Mesenchymal stem cell (in vitro differentiated cells and primary cell): ENCODE results near the gene CLIC3.

Source experiments
- DNase-seq: peaks from one replicate; pipeline ENCODE4 v3.0.0-alpha.2; 2013
- H2AFZ ChIP-seq: one replicate; pipeline ENCODE4 v1.6.1; 2013; ENCODE audit warnings: low read depth, mild to moderate bottlenecking, control low read depth, inconsistent platforms, low read length, moderate library complexity
- H2AK5ac ChIP-seq: 2 replicates; pipeline ENCODE4 v1.6.1; 2013; ENCODE audit warnings: low read length, moderate library complexity, mild to moderate bottlenecking, inconsistent platforms; ENCODE audit not compliant: severe bottlenecking
- H2BK120ac ChIP-seq: one replicate; pipeline ENCODE4 v1.6.1; 2013; ENCODE audit warnings: low read depth, mild to moderate bottlenecking, inconsistent platforms, low read length, moderate library complexity
- H2BK12ac ChIP-seq, 2 experiments: one replicate each; pipeline ENCODE4 v1.6.1; 2013; ENCODE audit warnings: inconsistent platforms in 2 of 2, low read length in 2 of 2, mild to moderate bottlenecking in 2 of 2, moderate library complexity in 2 of 2, control low read depth in 1 of 2
- H2BK15ac ChIP-seq: one replicate; pipeline ENCODE4 v1.6.1; 2013; ENCODE audit warnings: mild to moderate bottlenecking, low read depth, inconsistent platforms; ENCODE audit not compliant: poor library complexity, severe bottlenecking
- H2BK5ac ChIP-seq: 2 replicates; pipeline ENCODE4 v1.6.1; 2013; ENCODE audit warnings: low read depth, mild to moderate bottlenecking, low read length, control low read depth, inconsistent platforms; ENCODE audit not compliant: poor library complexity, severe bottlenecking
- H3K14ac ChIP-seq, 2 experiments: one replicate each; pipeline ENCODE4 v1.6.1; 2013; ENCODE audit warnings: inconsistent platforms in 2 of 2, low read length in 2 of 2, control low read depth in 1 of 2, mild to moderate bottlenecking in 1 of 2, moderate library complexity in 1 of 2
- H3K18ac ChIP-seq, 2 experiments: one replicate each; pipeline ENCODE4 v1.6.1; 2013; ENCODE audit warnings: inconsistent platforms in 2 of 2, low read length in 2 of 2, control low read depth in 1 of 2, low read depth in 1 of 2, mild to moderate bottlenecking in 1 of 2
- H3K23ac ChIP-seq, 2 experiments: one replicate each; pipeline ENCODE4 v1.6.1; 2013; ENCODE audit warnings: inconsistent platforms in 2 of 2, low read length in 2 of 2, mild to moderate bottlenecking in 2 of 2, moderate library complexity in 2 of 2, control low read depth in 1 of 2
- H3K27ac ChIP-seq: 2 replicates; pipeline ENCODE4 v1.5.1; 2013; ENCODE audit warnings: mild to moderate bottlenecking, moderate library complexity, low read length, control low read depth, inconsistent platforms; ENCODE audit not compliant: poor library complexity, severe bottlenecking
- H3K27me3 ChIP-seq, 2 experiments: 2 replicates each; pipeline versions ENCODE4 v1.6.1 to v1.7.0; 2013; ENCODE audit warnings: low read length in 2 of 2, mild to moderate bottlenecking in 2 of 2, moderate library complexity in 2 of 2, control low read depth in 1 of 2, inconsistent platforms in 1 of 2; ENCODE audit not compliant: control insufficient read depth in 1 of 2, insufficient read depth in 1 of 2
- H3K36me3 ChIP-seq, 2 experiments: 2 replicates each; pipeline versions ENCODE4 v1.6.1 to v1.7.0; 2013; ENCODE audit warnings: low read length in 2 of 2, control low read depth in 1 of 2, inconsistent platforms in 1 of 2, low read depth in 1 of 2, mild to moderate bottlenecking in 1 of 2; ENCODE audit not compliant: insufficient read depth in 2 of 2, control insufficient read depth in 1 of 2
- H3K4ac ChIP-seq, 2 experiments: one replicate each; pipeline ENCODE4 v1.6.1; 2013; ENCODE audit warnings: inconsistent platforms in 2 of 2, low read length in 2 of 2, mild to moderate bottlenecking in 2 of 2, moderate library complexity in 2 of 2, control low read depth in 1 of 2, low read depth in 1 of 2
- H3K4me1 ChIP-seq: 2 replicates; pipeline ENCODE4 v1.6.1; 2013; ENCODE audit warnings: low read depth, low read length, control low read depth; ENCODE audit not compliant: control insufficient read depth, insufficient read depth
- H3K4me2 ChIP-seq: 2 replicates; pipeline ENCODE4 v1.6.1; 2013; ENCODE audit warnings: low read length, mild to moderate bottlenecking, inconsistent platforms; ENCODE audit not compliant: poor library complexity, severe bottlenecking
- H3K4me3 ChIP-seq, 2 experiments: 2 replicates each; pipeline versions ENCODE4 v1.5.1 to v1.7.0; 2013; ENCODE audit warnings: low read length in 2 of 2, mild to moderate bottlenecking in 2 of 2, control low read depth in 1 of 2, low read depth in 1 of 2; ENCODE audit not compliant: insufficient read depth in 1 of 2
- H3K79me1 ChIP-seq: replicated peaks from 2 replicates; pipeline ENCODE4 v1.6.1; 2013; ENCODE audit warnings: mild to moderate bottlenecking, control low read depth, low read length, inconsistent platforms; ENCODE audit not compliant: poor library complexity, severe bottlenecking
- H3K9ac ChIP-seq: 2 replicates; pipeline ENCODE4 v1.7.0; 2013; ENCODE audit warnings: mild to moderate bottlenecking, low read length, moderate library complexity
- H3K9me3 ChIP-seq: 2 replicates; pipeline ENCODE4 v1.7.0; 2013; ENCODE audit warnings: mild to moderate bottlenecking, low read length; ENCODE audit not compliant: control insufficient read depth
- H4K8ac ChIP-seq: one replicate; pipeline ENCODE4 v1.6.1; 2013; ENCODE audit warnings: inconsistent platforms, mild to moderate bottlenecking, low read length, moderate library complexity
- H4K91ac ChIP-seq: one replicate; pipeline ENCODE4 v1.6.1; 2013; ENCODE audit warnings: mild to moderate bottlenecking, low read length, inconsistent platforms
- WGBS: methylation state at CpG from one replicate; pipeline ENCODE4 v1.1.7; 2013; ENCODE audit warnings: mixed read lengths; 5-methylcytosine and 5-hydroxymethylcytosine counted together

The CLIC3 gene

DNA sequence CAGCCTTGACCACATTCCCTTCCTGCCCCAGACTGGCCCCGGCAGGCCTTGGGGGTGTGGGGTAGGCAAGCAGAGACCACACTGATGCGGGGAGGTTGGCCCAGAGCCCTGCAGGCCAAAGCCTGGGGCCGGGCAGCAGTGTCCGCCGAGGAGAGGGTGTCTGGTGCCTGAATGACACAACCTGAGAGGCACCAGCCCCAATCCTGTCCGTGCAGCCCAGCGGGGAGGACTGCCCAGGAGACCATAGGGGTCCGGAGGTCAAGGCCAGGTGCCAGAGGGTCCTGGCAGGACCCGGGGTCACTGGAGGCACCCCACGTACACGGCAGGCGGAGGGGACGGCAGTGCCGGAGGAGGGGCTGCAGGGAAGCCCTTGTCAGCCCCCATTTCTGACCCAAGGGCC is 24.6 kb downstream of the CLIC3 start:
- Histone ChIP-seq H3K27me3 (peaks cover 0 to 13% of the 10 kb centered on the region in 2 experiments), H3K18ac (no peak overlapping the region), H3K4me3 (no peak overlapping the region), H3K4me1 (peaks cover 19% of the 10 kb centered on the region), H2BK15ac (no peak overlapping the region), H3K79me1 (no peaks in the 10 kb centered on the region), H2AK5ac (no peak overlapping the region), H3K27ac (no peak overlapping the region), H3K4ac (no peak overlapping the region), H2BK12ac (no peak overlapping the region), H3K36me3 (no peaks in the 10 kb centered on the region), H2BK5ac (no peak overlapping the region), H3K14ac (no peak overlapping the region), H2AFZ (no peak overlapping the region), H3K23ac (no peak overlapping the region), H3K4me2 (no peak overlapping the region), H2BK120ac (no peak overlapping the region), H3K9me3 (no peaks in the 10 kb centered on the region), H4K91ac (no peak overlapping the region), H4K8ac (no peak overlapping the region), H3K9ac (no peak overlapping the region)
- DNase-seq, result no peak
- 76% methylated on average over 14 of the region's 14 CpGs for WGBS

DNA sequence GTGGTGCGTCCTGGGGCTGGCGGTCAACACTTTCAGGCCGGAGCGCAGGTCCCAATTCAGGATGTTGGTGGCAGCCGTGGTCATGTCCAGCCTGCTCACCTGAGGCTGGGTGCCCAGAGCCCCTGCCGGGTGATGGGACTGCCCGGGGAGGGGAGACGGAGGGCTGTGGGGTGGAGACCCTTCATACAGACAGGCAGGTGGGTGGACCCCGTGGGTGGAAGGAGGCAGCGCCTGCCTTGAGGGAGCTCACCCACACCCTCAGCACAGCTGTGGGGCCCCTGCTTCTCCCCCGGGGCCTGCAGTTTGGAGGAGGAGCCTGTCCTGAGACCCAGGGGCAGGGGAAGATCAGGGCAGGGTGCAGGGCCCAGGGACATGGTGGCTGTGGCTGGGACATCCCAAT is 26.0 kb downstream of the CLIC3 start:
- no peaks in the 10 kb centered on the region for H3K36me3 ChIP-seq
- no peak overlapping the region for H2BK120ac ChIP-seq
- H3K14ac ChIP-seq, result no peak overlapping the region
- H3K79me1 ChIP-seq, result no peaks in the 10 kb centered on the region
- no peak overlapping the region for H3K23ac ChIP-seq
- H4K91ac ChIP-seq, result no peak overlapping the region
- H3K4me3 ChIP-seq, result no peak overlapping the region
- no peak overlapping the region for H3K4ac ChIP-seq
- 92% methylated on average over 10 of the region's 11 CpGs for WGBS
- no peak overlapping the region for H4K8ac ChIP-seq
- H3K27me3 ChIP-seq, result peaks cover 0 to 22% of the 10 kb centered on the region in 2 experiments
- no peak overlapping the region for H3K18ac ChIP-seq
- H2AK5ac ChIP-seq, result no peak overlapping the region
- H3K4me2 ChIP-seq, result no peak overlapping the region
- no peak overlapping the region for H2AFZ ChIP-seq
- H2BK12ac ChIP-seq, result no peak overlapping the region
- H2BK15ac ChIP-seq, result no peak overlapping the region
- H3K27ac ChIP-seq, result no peak overlapping the region
- no peak overlapping the region for H3K9ac ChIP-seq
- peaks cover 11% of the 10 kb centered on the region for H3K4me1 ChIP-seq
- DNase-seq, result no peak
- H3K9me3 ChIP-seq, result no peaks in the 10 kb centered on the region
- no peak overlapping the region for H2BK5ac ChIP-seq

DNA sequence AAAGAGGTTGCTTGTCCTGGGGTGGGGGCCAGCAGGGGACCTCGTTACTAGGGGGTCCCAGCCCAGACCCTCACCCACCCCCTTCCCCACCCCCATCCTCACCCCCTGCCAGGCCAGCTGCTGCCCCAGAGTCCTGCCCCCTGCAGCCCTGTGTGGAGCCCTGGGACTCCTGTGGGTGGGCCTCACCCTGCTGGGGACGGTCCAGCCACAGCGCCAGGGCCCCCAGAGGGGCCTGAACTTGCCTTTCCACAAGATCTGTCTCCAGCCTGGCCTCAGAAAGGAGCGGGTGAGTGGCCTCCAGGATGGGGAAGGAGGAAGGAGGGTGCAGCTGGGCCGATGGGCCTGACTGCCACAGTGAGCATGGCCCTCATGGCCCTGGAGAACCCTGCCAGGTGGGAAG is 26.6 kb downstream of the CLIC3 start:
- WGBS, result 70% methylated on average over 4 of the region's 5 CpGs
- H2AFZ ChIP-seq, result no peak overlapping the region
- H3K18ac ChIP-seq, result no peak overlapping the region
- no peak overlapping the region for H3K4me2 ChIP-seq
- peaks cover 0 to 17% of the 10 kb centered on the region in 2 experiments for H3K27me3 ChIP-seq
- no peak overlapping the region for H3K4ac ChIP-seq
- H4K91ac ChIP-seq, result no peak overlapping the region
- H3K27ac ChIP-seq, result no peak overlapping the region
- no peak overlapping the region for H2BK120ac ChIP-seq
- H2BK5ac ChIP-seq, result no peak overlapping the region
- H3K23ac ChIP-seq, result no peak overlapping the region
- no peak overlapping the region for H2AK5ac ChIP-seq
- no peaks in the 10 kb centered on the region for H3K36me3 ChIP-seq
- no peak overlapping the region for H3K4me3 ChIP-seq
- H3K4me1 ChIP-seq, result peaks cover 5% of the 10 kb centered on the region
- no peak overlapping the region for H2BK12ac ChIP-seq
- no peak for DNase-seq
- H2BK15ac ChIP-seq, result no peak overlapping the region
- H3K9ac ChIP-seq, result no peak overlapping the region
- H3K79me1 ChIP-seq, result no peaks in the 10 kb centered on the region
- no peaks in the 10 kb centered on the region for H3K9me3 ChIP-seq
- no peak overlapping the region for H3K14ac ChIP-seq
- no peak overlapping the region for H4K8ac ChIP-seq

DNA sequence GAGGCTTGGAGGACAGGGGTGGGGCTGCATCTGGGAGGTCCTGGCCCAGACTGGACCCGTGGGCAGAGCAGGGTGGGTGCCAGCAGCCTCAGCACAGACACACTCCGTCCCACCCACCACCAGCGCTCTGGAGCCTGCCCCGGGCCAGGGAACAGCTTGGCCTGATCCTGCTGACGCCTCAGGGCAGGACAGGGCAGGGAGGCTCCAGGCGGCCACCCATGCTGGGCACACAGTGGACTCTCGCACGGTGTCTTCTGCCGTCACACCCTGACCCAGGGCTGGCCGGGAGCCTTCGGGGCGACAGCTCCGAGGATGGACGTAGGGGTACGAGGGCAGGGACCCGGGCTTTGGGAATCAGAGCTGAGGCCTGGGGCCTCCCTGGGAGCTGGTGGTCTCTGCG is 27.2 kb downstream of the CLIC3 start:
- no peak overlapping the region for H2BK15ac ChIP-seq

More for the DNA sequence above, 27.2 kb downstream of the CLIC3 start:
- 93% methylated on average over 17 of the region's 17 CpGs for WGBS
- H3K79me1 ChIP-seq, result no peaks in the 10 kb centered on the region
- no peak overlapping the region for H2BK5ac ChIP-seq
- H3K9me3 ChIP-seq, result no peaks in the 10 kb centered on the region
- no peak overlapping the region for H2BK120ac ChIP-seq
- H3K23ac ChIP-seq, result no peak overlapping the region
- H3K4ac ChIP-seq, result no peak overlapping the region
- no peak overlapping the region for H2AFZ ChIP-seq
- H3K36me3 ChIP-seq, result no peaks in the 10 kb centered on the region
- H3K14ac ChIP-seq, result no peak overlapping the region
- peaks cover 0 to 20% of the 10 kb centered on the region in 2 experiments for H3K27me3 ChIP-seq
- no peak overlapping the region for H4K8ac ChIP-seq
- H3K4me1 ChIP-seq, result peaks cover 3% of the 10 kb centered on the region
- H4K91ac ChIP-seq, result no peak overlapping the region
- no peak for DNase-seq
- no peak overlapping the region for H3K4me3 ChIP-seq
- no peak overlapping the region for H3K4me2 ChIP-seq
- H3K9ac ChIP-seq, result no peak overlapping the region
- H3K27ac ChIP-seq, result no peak overlapping the region
- no peak overlapping the region for H2BK12ac ChIP-seq
- H3K18ac ChIP-seq, result no peak overlapping the region
- no peak overlapping the region for H2AK5ac ChIP-seq
